Stimulated activated CD8-positive, alpha-beta memory T cell treated with anti-CD3 and anti-CD28 coated beads, Interleukin-4, amount 100 ng/mL, for 48 hours (primary cell): Measurements from ENCODE around the gene KLHDC10.
"Not testable (repeated sequence)": the region's sequence is repeated elsewhere in the genome, so short reads cannot be mapped to it uniquely, and the experiment has no call there.

Experiments used
- DNase-seq: peaks from one replicate; pipeline ENCODE4 v3.0.0-alpha.2; 2020

Gene KLHDC10

GRCh38 chr7:130157700-130158099 is 87.4 kb downstream of the KLHDC10 start:
- DNase-seq = no peak

GRCh38 chr7:130160023-130160422 is 89.7 kb downstream of the KLHDC10 start:
- no peak for DNase-seq

- DNase-seq = no peak
Measured at GRCh38 chr7:130160455-130160854, 90.1 kb downstream of the KLHDC10 start.

- no peak for DNase-seq
Measured at GRCh38 chr7:130162196-130162595, 91.9 kb downstream of the KLHDC10 start.

- DNase-seq = no peak
Measured at GRCh38 chr7:130174237-130174959, 104.1 kb downstream of the KLHDC10 start.

GRCh38 chr7:130178251-130178650 is 107.9 kb downstream of the KLHDC10 start:
- no peak for DNase-seq

DNA sequence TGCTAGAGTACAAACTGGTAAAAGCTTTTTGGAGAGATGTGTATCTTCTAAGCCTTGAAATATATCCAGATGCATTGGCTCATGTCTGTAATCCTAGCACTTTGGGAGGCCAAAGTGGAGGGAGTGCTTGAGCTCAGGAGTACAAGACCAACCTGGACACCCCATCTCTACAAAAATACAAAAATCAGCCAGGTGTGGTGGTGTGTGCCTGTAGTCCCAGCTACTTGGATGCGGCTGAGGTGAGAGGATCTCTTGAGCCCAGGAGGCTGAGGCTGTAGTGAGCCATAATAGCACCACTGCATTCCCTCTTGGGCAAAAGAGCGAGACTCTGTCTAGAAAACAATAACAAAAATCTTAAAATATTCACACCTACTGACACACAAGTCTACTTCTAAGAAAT is 109.3 kb downstream of the KLHDC10 start:
- DNase-seq = no peak

- DNase-seq = peak; percentile 68
Measured at GRCh38 chr7:130180571-130181262, 110.4 kb downstream of the KLHDC10 start.

DNA sequence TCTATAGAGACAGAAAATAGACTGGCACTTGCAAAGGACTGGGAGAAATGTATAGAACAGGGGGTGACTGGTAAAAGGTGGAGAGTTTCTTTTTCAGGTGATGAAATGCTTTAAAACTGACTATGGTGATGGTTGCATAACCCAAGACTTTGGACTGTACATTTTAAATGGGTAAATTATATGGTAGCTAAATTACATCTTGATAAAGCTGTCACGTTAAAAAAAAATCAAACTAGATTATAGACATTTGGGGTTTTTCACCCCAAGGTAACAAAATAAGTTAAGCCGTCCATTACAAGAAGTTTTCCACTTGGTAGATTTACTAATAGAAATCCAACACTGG is 110.9 kb downstream of the KLHDC10 start:
- no peak for DNase-seq

DNA sequence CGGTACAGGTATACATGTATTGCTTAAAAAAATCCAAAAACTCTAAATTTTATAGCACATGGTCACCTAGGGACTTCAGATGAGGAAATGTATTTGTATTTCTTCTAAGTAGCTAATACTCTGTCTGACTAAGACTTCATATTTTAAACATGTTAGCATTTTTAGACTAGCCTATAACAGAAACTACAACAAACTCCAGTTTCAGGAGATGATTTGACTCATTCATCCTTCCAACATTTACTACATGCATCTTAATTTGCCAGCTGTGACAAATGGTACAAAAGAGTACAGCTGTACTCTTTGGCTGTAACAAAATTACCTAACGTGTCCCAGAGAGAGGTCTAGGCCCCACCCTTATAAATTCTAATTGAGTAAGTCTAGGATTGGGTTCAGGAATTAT is 112.7 kb downstream of the KLHDC10 start:
- DNase-seq = no peak

GRCh38 chr7:130184349-130184748 is 114.0 kb downstream of the KLHDC10 start:
- DNase-seq = not testable (repeated sequence)
